ENCODE measurements around the gene NR1H2.
"Not testable (repeated sequence)": the region's sequence is repeated elsewhere in the genome, so short reads cannot be mapped to it uniquely, and the experiment has no call there.

NR1H2 gene

GRCh38 chr19:50347089-50347581 lies 29.1 kb upstream of the NR1H2 start:
- DNase-seq = not testable (repeated sequence)

DNA sequence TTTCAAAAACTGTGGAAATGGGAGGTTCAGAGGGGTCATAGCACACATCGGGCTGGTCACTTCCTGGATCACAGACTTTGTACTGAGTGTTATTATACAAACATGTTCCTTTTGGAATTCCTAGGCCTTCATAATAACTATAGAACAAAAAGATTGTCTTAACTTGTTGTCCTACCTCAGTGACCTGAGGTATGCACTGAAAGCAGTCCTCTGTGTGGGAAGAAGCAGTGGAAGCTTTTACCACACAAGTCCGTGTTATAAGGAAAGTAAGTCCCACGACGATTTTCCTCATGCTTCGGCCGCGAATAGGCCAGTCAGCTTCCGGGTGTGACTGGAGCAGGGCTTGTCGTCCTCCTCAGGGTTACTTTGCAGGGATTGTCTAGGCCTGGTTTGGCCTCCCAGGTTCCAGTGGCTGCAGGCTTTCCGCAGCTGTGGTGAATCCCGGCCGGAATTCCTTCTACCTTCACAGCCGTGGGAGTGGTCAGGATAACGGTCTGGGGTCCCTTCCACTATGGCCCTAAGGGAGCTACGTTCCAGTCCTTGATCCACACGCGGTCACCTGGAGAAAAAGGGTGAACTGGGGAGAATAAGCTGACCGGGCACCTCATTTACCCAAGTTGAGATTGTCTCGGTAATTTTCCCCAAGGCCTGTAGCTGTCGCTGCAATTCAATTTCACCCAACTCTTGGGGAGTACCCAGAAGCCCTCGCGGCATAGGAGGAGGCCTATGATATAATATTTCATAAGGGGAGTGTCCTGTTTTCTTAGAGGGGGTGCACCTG lies 26.8 kb upstream of the NR1H2 start:
- no peak for DNase-seq

GRCh38 chr19:50352242-50352641 lies 24.0 kb upstream of the NR1H2 start:
- DNase-seq = no peak

GRCh38 chr19:50353487-50353880 lies 22.8 kb upstream of the NR1H2 start:
- DNase-seq = not testable (repeated sequence)

DNA sequence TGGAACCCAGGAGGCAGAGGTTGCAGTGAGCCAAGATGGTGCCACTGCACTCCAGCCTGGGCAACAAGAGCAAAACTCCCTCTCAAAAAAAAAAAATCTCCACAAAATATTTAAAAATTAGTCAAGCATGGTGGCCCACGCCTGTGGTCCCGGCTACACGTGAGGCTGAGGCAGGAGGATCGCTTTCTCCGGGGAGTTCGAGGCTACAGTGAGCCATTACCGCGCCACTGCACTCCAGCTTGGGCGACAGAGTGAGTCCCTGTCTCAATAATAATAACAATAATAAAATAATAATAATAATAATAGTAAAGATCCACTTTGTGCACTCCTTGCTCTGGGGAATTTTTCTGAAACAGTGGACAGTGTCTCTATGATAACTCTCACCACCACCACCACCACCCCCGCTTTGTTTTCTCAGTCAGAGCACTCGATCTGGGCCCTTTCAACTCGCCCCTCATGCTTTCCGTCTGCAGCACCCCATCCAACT lies 19.5 kb upstream of the NR1H2 start:
- DNase-seq = no peak

DNA sequence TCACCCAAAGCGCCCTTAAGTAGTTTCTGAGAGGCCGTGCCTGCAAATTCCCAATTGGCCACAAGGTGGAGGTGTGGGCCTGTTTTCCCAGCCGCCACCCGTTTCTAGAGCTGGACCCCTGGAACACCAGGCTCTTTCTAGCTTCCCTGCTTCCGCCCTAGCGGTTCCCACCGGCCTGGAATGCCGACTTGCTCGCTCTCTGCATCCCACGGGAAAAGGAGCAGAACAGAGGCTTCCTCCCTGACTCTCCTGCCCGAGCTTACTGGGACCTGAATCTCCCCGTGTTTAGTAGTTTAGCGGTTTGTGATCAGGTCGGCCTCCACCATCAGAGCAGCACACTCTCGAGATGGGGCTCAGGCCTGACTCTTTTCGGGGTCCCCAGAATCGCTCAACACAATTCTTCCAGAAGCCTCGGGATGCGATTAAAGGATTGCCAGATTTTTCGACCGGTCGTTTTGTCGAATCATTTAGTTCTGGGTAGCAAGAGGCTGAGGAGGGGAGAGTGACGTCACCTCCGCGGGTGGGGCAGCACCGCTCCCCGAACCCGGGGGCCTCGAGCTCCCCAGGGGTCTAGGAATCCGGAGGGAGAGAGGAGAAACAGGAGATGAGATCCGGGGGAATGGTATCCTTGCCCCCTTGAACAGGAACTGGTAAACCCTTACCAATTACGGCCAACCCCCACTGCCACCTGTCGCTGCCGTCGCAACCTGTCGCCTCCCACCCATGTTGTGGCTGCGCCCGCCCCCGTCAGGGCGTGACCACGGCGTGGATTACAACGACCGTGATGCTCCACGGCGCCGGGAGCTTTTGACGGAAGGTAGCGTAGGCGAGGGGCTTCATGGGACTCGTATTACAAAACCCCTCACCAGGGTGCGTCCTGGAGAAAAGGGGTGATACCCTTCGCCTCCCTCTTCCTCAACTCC lies 18.8 kb upstream of the NR1H2 start:
- DNase-seq = peak; percentile 1

DNA sequence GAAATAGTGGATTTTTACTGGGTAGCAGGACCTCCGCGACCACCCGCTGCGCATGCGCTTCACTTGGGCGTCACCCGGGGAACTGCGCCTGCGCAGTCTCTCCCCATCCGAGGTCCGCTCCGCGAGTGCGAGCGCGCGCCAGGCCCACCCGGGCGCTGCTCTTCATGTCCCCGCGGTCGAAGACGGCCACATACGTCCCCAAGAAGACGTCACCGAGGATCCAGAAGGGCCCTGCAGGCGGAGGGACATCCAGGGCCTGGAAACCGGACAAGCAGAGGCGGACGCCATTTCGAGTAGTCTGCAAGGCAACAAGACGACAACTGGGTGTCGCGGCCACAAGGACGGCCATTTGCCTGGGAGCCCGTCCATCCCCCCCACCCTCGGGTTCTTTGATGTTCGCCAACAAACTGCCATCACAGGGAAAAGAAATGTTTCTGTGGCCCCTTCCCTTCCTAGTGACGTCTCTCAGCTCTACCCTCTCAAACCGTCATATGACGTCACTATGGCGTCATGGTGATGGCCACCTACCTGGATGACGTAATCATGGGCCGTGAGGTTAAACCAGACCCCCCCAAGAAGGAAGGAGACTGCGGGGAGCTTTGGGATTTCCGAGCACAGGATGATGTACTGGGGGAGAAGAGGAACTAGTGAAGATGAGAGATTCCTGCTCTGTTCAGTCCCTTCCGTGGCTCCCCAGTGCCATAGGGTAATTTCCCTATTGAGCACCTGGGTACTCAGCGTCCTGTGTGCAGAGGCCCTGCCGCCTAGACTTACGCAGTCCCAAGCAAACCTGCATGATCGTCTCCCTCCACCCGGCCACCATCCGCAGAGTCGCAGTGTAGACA lies 17.6 kb upstream of the NR1H2 start:
- no peak for DNase-seq

DNA sequence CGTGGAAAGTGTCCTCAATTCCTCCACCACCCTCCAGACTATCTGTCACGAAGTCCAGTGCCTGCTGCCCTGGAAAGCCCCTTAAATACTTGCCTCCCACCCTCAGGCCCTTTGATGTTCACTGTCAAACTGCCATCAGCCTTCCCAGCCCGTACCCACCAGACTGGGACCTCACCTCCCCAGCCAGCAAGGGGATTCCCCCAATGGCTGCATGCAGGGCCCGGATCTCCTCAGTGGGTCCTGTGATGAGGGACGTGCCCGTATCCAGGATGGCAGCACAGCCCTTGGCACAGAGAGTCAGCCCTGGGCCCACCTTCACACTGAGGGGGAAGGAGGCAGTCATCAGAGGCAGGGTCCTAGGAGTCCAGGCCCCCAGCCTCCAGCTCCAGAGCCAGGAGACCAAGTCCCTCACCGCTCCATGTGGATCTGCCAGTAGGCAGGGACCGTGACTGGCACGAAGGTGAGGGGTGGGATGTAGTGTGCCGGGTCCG lies 16.9 kb upstream of the NR1H2 start:
- no peak for DNase-seq

DNA sequence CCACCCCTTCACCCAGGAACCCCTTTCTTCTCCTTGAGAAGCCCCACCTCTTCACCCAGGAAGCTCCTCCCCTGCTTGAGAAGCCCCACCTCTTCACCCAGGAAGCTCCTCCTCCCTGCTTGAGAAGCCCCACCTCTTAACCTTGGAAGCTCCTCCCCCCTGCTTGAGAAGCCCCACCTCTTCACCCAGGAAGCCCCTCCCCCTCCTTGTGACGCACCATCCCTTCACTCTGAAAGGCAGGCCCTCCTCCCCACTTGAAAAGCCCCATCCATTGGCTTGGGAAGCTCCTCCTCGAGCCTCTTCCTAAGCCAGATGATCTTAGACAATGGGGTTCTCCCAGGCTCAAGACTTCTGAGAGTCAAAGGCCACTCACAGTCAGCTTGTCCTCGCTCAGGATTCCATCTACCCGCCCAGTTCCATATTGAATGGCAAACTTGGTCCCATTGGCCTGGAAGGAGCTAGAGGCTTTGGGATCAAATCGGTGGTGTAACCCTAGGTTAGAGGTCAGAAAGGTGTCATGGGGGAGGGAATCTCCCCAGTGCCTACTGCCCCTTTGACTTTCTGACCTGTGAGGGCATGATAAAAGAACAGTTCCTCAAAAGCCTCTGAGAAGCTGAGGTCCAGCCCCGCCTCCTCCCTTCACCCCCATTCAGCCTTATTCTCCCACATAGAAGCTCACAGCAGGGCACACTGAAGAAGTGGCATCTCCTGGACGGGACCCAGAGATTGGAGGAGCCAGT lies 14.8 kb upstream of the NR1H2 start:
- no peak for DNase-seq

DNA sequence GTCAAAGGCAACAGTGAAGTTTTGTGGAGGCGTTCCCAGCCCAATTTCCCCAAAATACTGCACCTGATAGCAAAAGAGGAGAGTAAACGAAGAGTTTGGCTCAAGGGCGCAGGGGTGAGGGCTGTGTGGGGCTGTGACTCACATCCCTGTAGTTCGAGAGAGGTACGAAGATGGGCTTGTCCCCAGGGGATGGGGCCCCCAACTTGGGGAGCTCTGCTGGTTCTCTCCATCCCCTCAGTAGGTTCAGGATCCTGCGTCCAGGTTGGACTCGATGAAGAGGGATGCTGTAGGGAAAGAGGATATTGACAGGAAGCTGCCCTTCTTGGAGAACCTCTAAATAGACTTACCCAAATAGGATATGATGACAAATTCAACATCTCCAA lies 14.2 kb upstream of the NR1H2 start:
- DNase-seq = no peak

DNA sequence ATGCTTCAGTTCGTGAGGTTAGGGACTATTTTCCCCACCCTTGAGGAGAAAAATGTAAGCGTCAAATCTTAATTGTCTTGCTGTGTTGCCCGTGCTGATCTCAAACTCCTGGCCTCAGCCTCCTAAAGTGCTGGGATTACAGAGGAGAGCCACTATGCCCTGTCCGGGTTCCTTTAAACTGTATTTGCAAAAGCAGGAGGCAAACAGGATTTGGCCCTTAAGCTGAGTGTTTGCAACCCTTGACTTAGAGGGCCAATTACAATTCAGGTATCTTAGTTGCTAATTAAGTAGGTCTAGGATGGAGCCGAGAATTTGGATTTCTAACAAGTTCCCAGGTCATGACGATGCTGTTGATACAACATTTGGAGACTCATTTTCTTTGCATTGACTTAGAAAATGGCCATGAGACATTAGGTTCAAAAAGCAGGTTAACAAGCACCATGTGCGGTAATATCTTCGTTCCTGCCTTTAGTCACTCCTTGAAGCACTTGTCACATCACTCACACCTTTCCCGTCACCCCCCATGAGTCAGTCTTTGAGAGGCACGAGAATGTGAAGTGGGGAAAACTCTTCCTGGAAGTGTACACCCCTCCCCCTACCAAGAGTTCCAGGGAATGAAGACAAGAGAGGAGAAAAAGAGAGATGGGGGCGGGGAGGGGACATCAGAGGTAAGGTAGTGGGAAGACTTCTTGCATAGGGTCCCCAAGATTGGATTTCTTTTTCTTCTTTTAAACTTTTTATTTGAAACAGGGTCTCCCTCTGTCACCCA lies 13.4 kb upstream of the NR1H2 start:
- DNase-seq = no peak

DNA sequence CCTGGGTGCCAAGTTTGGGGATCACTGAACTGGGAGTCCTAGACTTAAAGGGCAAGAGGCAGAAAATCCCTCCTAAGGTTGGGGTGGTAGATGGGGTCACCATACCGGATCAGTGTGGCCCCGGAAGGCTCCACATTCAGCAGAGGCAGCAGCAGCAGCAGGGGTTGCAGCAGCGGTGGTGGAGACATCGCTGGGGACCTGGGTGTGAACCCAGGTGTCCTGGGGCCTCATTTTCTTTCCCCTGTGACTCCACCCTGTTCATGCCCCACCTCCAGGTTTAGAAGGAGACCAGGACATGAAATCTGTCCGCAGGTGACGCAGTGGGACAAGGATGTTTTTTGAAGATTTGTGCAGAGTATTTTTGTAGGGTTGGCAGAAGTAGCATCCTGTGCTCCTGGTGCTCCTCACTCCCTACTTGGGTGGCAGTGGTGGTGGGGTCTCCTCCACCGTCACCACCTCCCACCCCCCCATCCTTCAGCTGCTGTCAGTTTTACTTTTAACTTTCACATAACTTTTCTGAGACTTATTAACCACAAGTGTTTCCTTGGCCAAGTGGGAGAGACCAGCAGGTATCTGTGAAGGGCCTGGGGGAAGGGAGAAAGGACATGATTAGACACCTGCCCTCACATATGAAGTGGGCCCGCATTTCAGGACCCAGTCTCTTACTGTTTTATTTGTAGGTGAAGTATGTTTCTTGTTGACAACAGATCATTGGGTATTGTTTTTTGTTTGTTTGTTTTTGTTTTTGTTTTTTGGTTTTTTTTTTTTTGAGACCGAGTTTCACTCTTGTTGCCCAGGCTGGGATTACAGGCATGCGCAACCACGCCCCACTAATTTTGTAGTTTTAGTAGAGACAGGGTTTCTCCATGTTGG lies 10.6 kb upstream of the NR1H2 start, which contains the start of gene NAPSA:
Gene NAPSA, minus strand, starts transcription at position 206 of the 873 bp plus-strand sequence. Its CDS starts 18 bp downstream, at position 188.
- no peak for DNase-seq

- DNase-seq = peak; percentile 43
Observed at GRCh38 chr19:50368649-50369570, 7.3 kb upstream of the NR1H2 start.

DNA sequence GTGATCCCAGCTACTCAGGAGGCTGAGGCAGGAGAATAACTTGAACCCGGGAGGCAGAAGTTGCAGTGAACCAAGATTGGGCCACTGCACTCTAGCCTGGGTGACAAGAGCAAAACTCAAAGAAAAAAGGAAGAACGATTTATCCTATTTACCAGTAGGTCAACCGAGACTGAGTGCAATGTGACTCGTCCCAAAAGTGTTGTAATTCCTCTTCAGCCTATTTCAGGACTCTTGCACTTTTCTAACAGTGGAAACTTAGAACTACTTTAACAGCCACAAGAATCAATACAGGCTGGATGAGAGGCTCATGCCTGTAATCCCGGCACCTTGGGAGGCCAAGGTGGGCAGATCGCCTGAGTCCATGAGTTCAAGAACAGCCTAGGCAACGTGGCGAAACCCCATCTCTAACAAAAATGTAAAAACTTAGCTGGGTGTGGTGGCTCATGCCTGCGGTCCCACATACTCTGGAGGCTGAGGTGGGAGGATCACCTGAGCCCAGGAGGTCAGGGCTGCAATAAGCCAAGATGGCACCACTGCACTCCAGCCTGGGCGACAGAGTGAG lies 4.3 kb upstream of the NR1H2 start:
- DNase-seq = no peak

GRCh38 chr19:50377051-50377461 lies 799 bp downstream of the NR1H2 start:
- no peak for DNase-seq

DNA sequence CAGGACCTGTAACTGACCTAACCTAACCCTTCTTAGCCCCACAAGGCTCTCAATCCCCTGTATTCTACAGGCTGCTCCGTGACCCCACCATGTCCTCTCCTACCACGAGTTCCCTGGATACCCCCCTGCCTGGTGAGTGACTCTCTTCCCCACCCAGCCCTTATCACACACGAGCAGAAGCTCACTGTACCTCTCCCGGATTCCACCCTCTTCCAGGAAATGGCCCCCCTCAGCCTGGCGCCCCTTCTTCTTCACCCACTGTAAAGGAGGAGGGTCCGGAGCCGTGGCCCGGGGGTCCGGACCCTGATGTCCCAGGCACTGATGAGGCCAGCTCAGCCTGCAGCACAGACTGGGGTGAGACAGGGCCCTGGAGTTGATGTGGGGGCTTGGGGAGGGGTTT lies 1.3 kb downstream of the NR1H2 start:
- no peak for DNase-seq

GRCh38 chr19:50378169-50378862 lies 2.1 kb downstream of the NR1H2 start:
- no peak for DNase-seq

DNA sequence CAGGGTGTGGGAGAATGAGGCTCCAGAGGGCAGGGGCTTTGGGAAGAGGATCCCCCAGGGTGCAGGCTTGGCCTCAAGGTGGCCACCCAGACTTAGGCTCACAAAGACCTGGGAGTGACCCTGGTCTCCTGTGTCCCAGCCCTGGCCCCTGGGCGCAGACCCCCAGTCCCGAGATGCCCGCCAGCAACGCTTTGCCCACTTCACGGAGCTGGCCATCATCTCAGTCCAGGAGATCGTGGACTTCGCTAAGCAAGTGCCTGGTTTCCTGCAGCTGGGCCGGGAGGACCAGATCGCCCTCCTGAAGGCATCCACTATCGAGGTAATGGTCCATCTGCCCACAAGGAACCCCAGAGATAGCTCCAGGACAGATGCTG lies 2.6 kb downstream of the NR1H2 start:
- no peak for DNase-seq
